HL-60 (cell line): Measurements from ENCODE around the gene RPIA.

Experiments
- POLR2AphosphoS5 ChIP-seq: IDR thresholded peaks from 2 replicates; pipeline ENCODE4 v1.6.1; 2012; ENCODE audit warnings: low read depth
- TF ChIP-seq, protein P1 (sequence below): IDR thresholded peaks from one replicate; pipeline ENCODE4 v1.5.1; 2011; ENCODE audit warnings: low read length, control low read depth, inconsistent platforms; ENCODE audit not compliant: insufficient read depth

DNA sequence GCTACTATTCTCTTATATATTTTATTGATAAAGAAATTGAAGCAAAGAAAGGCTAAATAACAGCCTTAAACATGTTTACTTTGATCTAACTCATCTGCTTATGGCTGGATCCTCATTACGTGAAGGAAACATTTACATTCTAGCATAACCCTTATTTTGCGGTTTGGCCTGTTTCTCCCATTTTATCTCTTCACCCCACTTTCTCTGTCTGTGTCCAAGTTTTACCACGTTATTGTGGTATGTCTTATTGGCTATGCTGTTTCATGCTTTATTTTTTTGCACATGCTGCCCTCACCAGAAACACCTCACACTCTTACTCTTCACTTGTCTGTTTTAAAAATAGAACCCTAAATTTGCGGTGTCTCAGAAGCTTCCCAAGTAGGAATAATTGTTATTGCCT is 78.5 kb downstream of the RPIA start:
- TF ChIP-seq, protein P1, sequence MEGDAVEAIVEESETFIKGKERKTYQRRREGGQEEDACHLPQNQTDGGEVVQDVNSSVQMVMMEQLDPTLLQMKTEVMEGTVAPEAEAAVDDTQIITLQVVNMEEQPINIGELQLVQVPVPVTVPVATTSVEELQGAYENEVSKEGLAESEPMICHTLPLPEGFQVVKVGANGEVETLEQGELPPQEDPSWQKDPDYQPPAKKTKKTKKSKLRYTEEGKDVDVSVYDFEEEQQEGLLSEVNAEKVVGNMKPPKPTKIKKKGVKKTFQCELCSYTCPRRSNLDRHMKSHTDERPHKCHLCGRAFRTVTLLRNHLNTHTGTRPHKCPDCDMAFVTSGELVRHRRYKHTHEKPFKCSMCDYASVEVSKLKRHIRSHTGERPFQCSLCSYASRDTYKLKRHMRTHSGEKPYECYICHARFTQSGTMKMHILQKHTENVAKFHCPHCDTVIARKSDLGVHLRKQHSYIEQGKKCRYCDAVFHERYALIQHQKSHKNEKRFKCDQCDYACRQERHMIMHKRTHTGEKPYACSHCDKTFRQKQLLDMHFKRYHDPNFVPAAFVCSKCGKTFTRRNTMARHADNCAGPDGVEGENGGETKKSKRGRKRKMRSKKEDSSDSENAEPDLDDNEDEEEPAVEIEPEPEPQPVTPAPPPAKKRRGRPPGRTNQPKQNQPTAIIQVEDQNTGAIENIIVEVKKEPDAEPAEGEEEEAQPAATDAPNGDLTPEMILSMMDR = no peak
- no peak for TF ChIP-seq POLR2AphosphoS5
